ENCODE data around the gene ZNF750. TPM values are rescaled to one million over a fixed set of nuclear protein-coding genes. Genes with fewer than 3 reads are reported as not detected.

ZNF750 gene
- total and polyA plus RNA-seq, 2 experiments from 2014 or later: 0.13 to 0.17 TPM

DNA sequence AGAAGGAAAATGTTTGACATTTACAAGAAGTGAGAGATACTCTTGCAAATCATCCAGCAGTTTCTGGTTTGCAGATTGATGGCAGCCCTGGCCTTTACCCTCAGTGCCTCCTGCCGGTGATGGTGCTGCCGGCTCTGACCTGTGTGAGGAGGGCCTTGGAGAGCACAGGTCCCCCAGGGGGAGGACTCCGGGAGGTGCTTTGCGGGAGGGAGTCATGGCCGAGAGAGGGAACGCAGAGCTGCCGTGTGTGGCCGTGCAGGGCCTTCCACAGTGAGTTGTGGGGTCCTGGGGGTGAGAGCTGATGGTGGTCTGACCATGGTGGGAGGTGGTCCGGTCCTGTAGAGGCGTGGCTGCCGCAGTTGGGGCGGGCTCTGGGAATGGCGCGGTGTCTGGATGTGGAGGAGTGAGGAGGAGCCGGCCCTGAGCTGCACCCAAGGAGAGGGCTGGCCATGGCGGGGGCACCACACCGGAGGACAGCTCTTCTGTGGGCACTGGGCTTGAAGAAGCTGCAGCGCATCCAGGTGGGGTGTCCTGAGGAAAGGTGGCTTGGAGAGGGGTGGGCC is 28.0 kb upstream of the ZNF750 start:
- H3K27ac Mint-ChIP-seq: peak overlapping the region; percentile 34; the same call in 1 of the 2 replicates
- Histone ChIP-seq H2AFZ (no peak overlapping the region), H3K9me2 (ENCODE audit: insufficient read depth) (no peaks in the 10 kb centered on the region), H3K4me2 (no peak overlapping the region), H3K27me3 (ENCODE audit: insufficient read depth) (no peaks in the 10 kb centered on the region), H3K36me3 (ENCODE audit: insufficient read depth) (no peaks in the 10 kb centered on the region; the same call in 1 of the 2 replicates), H3K4me3 (no peak overlapping the region), H4K20me1 (replicated peaks; ENCODE audit: insufficient read depth) (0 out of 2 replicates have a peak, but pooled peaks cover 5% of the 10 kb centered on the region), H3K4me1 (ENCODE audit: insufficient read depth) (no peaks in the 10 kb centered on the region), H3F3A (replicated peaks; ENCODE audit: low read depth) (no peaks in the 10 kb centered on the region), H3K79me2 (replicated peaks; ENCODE audit: insufficient read depth) (peaks cover 54% of the 10 kb centered on the region), H3K27ac (ENCODE audit: low read depth) (no peak overlapping the region)
- no peaks in the 10 kb centered on the region; the same call in 2 of the 3 replicates for H3K9me3 Mint-ChIP-seq
- no peak for DNase-seq (ENCODE audit: low spot score)
- peaks cover 24% of the 10 kb centered on the region for H3K36me3 Mint-ChIP-seq (ENCODE audit: low read depth)
- no peak overlapping the region for H3K4me3 Mint-ChIP-seq
- TF ChIP-seq, protein P1, sequence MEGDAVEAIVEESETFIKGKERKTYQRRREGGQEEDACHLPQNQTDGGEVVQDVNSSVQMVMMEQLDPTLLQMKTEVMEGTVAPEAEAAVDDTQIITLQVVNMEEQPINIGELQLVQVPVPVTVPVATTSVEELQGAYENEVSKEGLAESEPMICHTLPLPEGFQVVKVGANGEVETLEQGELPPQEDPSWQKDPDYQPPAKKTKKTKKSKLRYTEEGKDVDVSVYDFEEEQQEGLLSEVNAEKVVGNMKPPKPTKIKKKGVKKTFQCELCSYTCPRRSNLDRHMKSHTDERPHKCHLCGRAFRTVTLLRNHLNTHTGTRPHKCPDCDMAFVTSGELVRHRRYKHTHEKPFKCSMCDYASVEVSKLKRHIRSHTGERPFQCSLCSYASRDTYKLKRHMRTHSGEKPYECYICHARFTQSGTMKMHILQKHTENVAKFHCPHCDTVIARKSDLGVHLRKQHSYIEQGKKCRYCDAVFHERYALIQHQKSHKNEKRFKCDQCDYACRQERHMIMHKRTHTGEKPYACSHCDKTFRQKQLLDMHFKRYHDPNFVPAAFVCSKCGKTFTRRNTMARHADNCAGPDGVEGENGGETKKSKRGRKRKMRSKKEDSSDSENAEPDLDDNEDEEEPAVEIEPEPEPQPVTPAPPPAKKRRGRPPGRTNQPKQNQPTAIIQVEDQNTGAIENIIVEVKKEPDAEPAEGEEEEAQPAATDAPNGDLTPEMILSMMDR (conservative IDR thresholded peaks at IDR 0.05; ENCODE audit: low read depth in 2 of 2): no peak
- TF ChIP-seq, protein P2, sequence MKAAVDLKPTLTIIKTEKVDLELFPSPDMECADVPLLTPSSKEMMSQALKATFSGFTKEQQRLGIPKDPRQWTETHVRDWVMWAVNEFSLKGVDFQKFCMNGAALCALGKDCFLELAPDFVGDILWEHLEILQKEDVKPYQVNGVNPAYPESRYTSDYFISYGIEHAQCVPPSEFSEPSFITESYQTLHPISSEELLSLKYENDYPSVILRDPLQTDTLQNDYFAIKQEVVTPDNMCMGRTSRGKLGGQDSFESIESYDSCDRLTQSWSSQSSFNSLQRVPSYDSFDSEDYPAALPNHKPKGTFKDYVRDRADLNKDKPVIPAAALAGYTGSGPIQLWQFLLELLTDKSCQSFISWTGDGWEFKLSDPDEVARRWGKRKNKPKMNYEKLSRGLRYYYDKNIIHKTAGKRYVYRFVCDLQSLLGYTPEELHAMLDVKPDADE (IDR thresholded peaks at IDR 0.05): no peak
- TF ChIP-seq JUNB (IDR thresholded peaks at IDR 0.05; ENCODE audit: unreplicated experiment): no peak
- TF ChIP-seq NANOG (IDR thresholded peaks at IDR 0.05; ENCODE audit: borderline replicate concordance): no peak
- no peak for TF ChIP-seq CREB1 (CRISPR knock-in tag; IDR thresholded peaks at IDR 0.05; ENCODE audit: low read depth)
- TF ChIP-seq POLR2AphosphoS5 (IDR thresholded peaks at IDR 0.05; ENCODE audit: low read depth): no peak
- TF ChIP-seq EZH2 (IDR thresholded peaks at IDR 0.05; ENCODE audit: low read depth, unreplicated experiment): no peak
- no peak for TF ChIP-seq STAT1 (IDR thresholded peaks at IDR 0.05; ENCODE audit: unreplicated experiment)
- no peak for TF ChIP-seq ZNF331 (CRISPR knock-in tag; IDR thresholded peaks at IDR 0.05; ENCODE audit: low read depth)
- TF ChIP-seq ZNF114 (CRISPR knock-in tag; IDR thresholded peaks at IDR 0.05): no peak
- TF ChIP-seq EZH2phosphoT487 (IDR thresholded peaks at IDR 0.05; ENCODE audit: unreplicated experiment): no peak
- TF ChIP-seq, protein P3, sequence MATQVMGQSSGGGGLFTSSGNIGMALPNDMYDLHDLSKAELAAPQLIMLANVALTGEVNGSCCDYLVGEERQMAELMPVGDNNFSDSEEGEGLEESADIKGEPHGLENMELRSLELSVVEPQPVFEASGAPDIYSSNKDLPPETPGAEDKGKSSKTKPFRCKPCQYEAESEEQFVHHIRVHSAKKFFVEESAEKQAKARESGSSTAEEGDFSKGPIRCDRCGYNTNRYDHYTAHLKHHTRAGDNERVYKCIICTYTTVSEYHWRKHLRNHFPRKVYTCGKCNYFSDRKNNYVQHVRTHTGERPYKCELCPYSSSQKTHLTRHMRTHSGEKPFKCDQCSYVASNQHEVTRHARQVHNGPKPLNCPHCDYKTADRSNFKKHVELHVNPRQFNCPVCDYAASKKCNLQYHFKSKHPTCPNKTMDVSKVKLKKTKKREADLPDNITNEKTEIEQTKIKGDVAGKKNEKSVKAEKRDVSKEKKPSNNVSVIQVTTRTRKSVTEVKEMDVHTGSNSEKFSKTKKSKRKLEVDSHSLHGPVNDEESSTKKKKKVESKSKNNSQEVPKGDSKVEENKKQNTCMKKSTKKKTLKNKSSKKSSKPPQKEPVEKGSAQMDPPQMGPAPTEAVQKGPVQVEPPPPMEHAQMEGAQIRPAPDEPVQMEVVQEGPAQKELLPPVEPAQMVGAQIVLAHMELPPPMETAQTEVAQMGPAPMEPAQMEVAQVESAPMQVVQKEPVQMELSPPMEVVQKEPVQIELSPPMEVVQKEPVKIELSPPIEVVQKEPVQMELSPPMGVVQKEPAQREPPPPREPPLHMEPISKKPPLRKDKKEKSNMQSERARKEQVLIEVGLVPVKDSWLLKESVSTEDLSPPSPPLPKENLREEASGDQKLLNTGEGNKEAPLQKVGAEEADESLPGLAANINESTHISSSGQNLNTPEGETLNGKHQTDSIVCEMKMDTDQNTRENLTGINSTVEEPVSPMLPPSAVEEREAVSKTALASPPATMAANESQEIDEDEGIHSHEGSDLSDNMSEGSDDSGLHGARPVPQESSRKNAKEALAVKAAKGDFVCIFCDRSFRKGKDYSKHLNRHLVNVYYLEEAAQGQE (IDR thresholded peaks at IDR 0.05; ENCODE audit: unreplicated experiment): no peak
- TF ChIP-seq, protein P4, sequence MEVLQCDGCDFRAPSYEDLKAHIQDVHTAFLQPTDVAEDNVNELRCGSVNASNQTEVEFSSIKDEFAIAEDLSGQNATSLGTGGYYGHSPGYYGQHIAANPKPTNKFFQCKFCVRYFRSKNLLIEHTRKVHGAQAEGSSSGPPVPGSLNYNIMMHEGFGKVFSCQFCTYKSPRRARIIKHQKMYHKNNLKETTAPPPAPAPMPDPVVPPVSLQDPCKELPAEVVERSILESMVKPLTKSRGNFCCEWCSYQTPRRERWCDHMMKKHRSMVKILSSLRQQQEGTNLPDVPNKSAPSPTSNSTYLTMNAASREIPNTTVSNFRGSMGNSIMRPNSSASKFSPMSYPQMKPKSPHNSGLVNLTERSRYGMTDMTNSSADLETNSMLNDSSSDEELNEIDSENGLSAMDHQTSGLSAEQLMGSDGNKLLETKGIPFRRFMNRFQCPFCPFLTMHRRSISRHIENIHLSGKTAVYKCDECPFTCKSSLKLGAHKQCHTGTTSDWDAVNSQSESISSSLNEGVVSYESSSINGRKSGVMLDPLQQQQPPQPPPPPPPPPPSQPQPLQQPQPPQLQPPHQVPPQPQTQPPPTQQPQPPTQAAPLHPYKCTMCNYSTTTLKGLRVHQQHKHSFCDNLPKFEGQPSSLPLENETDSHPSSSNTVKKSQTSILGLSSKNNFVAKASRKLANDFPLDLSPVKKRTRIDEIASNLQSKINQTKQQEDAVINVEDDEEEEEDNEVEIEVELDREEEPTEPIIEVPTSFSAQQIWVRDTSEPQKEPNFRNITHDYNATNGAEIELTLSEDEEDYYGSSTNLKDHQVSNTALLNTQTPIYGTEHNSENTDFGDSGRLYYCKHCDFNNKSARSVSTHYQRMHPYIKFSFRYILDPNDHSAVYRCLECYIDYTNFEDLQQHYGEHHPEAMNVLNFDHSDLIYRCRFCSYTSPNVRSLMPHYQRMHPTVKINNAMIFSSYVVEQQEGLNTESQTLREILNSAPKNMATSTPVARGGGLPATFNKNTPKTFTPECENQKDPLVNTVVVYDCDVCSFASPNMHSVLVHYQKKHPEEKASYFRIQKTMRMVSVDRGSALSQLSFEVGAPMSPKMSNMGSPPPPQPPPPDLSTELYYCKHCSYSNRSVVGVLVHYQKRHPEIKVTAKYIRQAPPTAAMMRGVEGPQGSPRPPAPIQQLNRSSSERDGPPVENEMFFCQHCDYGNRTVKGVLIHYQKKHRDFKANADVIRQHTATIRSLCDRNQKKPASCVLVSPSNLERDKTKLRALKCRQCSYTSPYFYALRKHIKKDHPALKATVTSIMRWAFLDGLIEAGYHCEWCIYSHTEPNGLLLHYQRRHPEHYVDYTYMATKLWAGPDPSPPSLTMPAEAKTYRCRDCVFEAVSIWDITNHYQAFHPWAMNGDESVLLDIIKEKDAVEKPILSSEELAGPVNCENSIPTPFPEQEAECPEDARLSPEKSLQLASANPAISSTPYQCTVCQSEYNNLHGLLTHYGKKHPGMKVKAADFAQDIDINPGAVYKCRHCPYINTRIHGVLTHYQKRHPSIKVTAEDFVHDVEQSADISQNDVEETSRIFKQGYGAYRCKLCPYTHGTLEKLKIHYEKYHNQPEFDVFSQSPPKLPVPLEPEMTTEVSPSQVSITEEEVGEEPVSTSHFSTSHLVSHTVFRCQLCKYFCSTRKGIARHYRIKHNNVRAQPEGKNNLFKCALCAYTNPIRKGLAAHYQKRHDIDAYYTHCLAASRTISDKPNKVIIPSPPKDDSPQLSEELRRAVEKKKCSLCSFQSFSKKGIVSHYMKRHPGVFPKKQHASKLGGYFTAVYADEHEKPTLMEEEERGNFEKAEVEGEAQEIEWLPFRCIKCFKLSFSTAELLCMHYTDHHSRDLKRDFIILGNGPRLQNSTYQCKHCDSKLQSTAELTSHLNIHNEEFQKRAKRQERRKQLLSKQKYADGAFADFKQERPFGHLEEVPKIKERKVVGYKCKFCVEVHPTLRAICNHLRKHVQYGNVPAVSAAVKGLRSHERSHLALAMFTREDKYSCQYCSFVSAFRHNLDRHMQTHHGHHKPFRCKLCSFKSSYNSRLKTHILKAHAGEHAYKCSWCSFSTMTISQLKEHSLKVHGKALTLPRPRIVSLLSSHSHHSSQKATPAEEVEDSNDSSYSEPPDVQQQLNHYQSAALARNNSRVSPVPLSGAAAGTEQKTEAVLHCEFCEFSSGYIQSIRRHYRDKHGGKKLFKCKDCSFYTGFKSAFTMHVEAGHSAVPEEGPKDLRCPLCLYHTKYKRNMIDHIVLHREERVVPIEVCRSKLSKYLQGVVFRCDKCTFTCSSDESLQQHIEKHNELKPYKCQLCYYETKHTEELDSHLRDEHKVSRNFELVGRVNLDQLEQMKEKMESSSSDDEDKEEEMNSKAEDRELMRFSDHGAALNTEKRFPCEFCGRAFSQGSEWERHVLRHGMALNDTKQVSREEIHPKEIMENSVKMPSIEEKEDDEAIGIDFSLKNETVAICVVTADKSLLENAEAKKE (CRISPR knock-in tag; IDR thresholded peaks at IDR 0.05): no peak
- ATAC-seq: no peak
- peaks cover 27% of the 10 kb centered on the region for H3K4me1 Mint-ChIP-seq
- H3K27me3 Mint-ChIP-seq (ENCODE audit: insufficient read depth, low read depth, poor library complexity): peaks cover 18% of the 10 kb centered on the region

Measured in GM23338 (cell line).